Adrenal gland (tissue), 5 donors: ENCODE results near the gene AKIP1.

Experiments used
- POLR2A ChIP-seq, 2 donors: fragments of 450-650 bp; IDR thresholded peaks; one replicate each; pipeline ENCODE4 v1.6.1; 2017; ENCODE audit warnings: antibody characterized with exemption in 2 of 2, mild to moderate bottlenecking in 2 of 2, moderate library complexity in 1 of 2
- TF ChIP-seq, protein P1 (sequence below), 6 experiments: fragments of 450-650 bp in 4 of 6; fragments of 200-600 bp in 2 of 6; sonication (generic) in 1 of 6; IDR thresholded peaks; 1 replicate in 5 of 6; 2 replicates in 1 of 6; pipeline versions ENCODE4 v1.5.1 to v1.8.0; 2016 to 2021; ENCODE audit warnings: antibody characterized with exemption in 6 of 6, mild to moderate bottlenecking in 2 of 6, moderate library complexity in 1 of 6
- donor health status: DM: no; HTN: no; CAD: no.

- TF ChIP-seq, protein P1, sequence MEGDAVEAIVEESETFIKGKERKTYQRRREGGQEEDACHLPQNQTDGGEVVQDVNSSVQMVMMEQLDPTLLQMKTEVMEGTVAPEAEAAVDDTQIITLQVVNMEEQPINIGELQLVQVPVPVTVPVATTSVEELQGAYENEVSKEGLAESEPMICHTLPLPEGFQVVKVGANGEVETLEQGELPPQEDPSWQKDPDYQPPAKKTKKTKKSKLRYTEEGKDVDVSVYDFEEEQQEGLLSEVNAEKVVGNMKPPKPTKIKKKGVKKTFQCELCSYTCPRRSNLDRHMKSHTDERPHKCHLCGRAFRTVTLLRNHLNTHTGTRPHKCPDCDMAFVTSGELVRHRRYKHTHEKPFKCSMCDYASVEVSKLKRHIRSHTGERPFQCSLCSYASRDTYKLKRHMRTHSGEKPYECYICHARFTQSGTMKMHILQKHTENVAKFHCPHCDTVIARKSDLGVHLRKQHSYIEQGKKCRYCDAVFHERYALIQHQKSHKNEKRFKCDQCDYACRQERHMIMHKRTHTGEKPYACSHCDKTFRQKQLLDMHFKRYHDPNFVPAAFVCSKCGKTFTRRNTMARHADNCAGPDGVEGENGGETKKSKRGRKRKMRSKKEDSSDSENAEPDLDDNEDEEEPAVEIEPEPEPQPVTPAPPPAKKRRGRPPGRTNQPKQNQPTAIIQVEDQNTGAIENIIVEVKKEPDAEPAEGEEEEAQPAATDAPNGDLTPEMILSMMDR (IDR thresholded peaks at IDR 0.05) = no peak
- TF ChIP-seq POLR2A (IDR thresholded peaks at IDR 0.05) = no peak
Observed at GRCh38 chr11:8886322-8886721, 24.7 kb upstream of the AKIP1 start.
